Measurements from ENCODE around the gene MYT1.
"Not testable (repeated sequence)": the region's sequence is repeated elsewhere in the genome, so short reads cannot be mapped to it uniquely, and the experiment has no call there.

The MYT1 gene

GRCh38 chr20:64164123-64164836 lies at the start of gene MYT1:
TSS of gene MYT1 (plus strand) at chr20:64164452. CDS start at chr20:64198862, 34,410 bp downstream.
- DNase-seq (ENCODE audit: low spot score): no peak

- no peak for DNase-seq (ENCODE audit: low spot score)
Observed at GRCh38 chr20:64115171-64115911, 48.9 kb upstream of the MYT1 start.

- no peak for DNase-seq (ENCODE audit: low spot score)
Observed at GRCh38 chr20:64116016-64116415, 48.2 kb upstream of the MYT1 start.

- DNase-seq (ENCODE audit: low spot score): no peak
Observed at GRCh38 chr20:64116541-64117431, 47.5 kb upstream of the MYT1 start.

GRCh38 chr20:64117432-64117777 lies 46.8 kb upstream of the MYT1 start:
- not testable (repeated sequence) for DNase-seq (ENCODE audit: low spot score)

GRCh38 chr20:64119301-64119680 lies 45.0 kb upstream of the MYT1 start:
- DNase-seq (ENCODE audit: low spot score): no peak

GRCh38 chr20:64119681-64120341 lies 44.4 kb upstream of the MYT1 start:
- no peak for DNase-seq (ENCODE audit: low spot score)

GRCh38 chr20:64121586-64121985 lies 42.7 kb upstream of the MYT1 start:
- DNase-seq (ENCODE audit: low spot score): no peak

GRCh38 chr20:64122927-64123326 lies 41.3 kb upstream of the MYT1 start:
- not testable (repeated sequence) for DNase-seq (ENCODE audit: low spot score)

- not testable (repeated sequence) for DNase-seq (ENCODE audit: low spot score)
Observed at GRCh38 chr20:64123517-64123916, 40.7 kb upstream of the MYT1 start.

- DNase-seq (ENCODE audit: low spot score): no peak
Observed at GRCh38 chr20:64129146-64129782, 35.0 kb upstream of the MYT1 start.

GRCh38 chr20:64130271-64130670 lies 34.0 kb upstream of the MYT1 start:
- no peak for DNase-seq (ENCODE audit: low spot score)

GRCh38 chr20:64130876-64131275 lies 33.4 kb upstream of the MYT1 start:
- no peak for DNase-seq (ENCODE audit: low spot score)

GRCh38 chr20:64131406-64131805 lies 32.8 kb upstream of the MYT1 start:
- DNase-seq (ENCODE audit: low spot score): no peak

GRCh38 chr20:64133951-64134407 lies 30.3 kb upstream of the MYT1 start:
- no peak for DNase-seq (ENCODE audit: low spot score)

- not testable (repeated sequence) for DNase-seq (ENCODE audit: low spot score)
Observed at GRCh38 chr20:64134744-64135143, 29.5 kb upstream of the MYT1 start.

GRCh38 chr20:64136004-64136710 lies 28.1 kb upstream of the MYT1 start:
- no peak for DNase-seq (ENCODE audit: low spot score)

GRCh38 chr20:64137598-64138031 lies 26.6 kb upstream of the MYT1 start:
- no peak for DNase-seq (ENCODE audit: low spot score)

GRCh38 chr20:64138276-64138815 lies 25.9 kb upstream of the MYT1 start:
- DNase-seq (ENCODE audit: low spot score): no peak

Data from activated CD4-positive, alpha-beta T cell treated with anti-CD3 and anti-CD28 coated beads, Interleukin-2, Interleukin-4, amounts not matched to agents 100 ng/mL and 50 ng/mL, durations not matched to agents 16 hours and 8 hours (primary cell).